HEK293T (cell line): ENCODE data around the gene PON1.

Source experiments
- ARNT ChIP-seq: fragments of 450-650 bp; IDR thresholded peaks from 2 replicates; pipeline ENCODE4 v1.6.1; 2017; ENCODE audit warnings: mild to moderate bottlenecking
- CTBP1 ChIP-seq: fragments of 450-650 bp; IDR thresholded peaks from 2 replicates; pipeline ENCODE4 v1.6.1; 2016; ENCODE audit warnings: borderline replicate concordance
- ELF4 ChIP-seq: fragments of 450-650 bp; IDR thresholded peaks from 2 replicates; pipeline ENCODE4 v1.6.1; 2017; ENCODE audit warnings: antibody characterized with exemption
- L3MBTL2 ChIP-seq: fragments of 450-650 bp; conservative IDR thresholded peaks from 2 replicates; pipeline ENCODE4 v1.6.1; 2016; ENCODE audit warnings: mild to moderate bottlenecking

DNA sequence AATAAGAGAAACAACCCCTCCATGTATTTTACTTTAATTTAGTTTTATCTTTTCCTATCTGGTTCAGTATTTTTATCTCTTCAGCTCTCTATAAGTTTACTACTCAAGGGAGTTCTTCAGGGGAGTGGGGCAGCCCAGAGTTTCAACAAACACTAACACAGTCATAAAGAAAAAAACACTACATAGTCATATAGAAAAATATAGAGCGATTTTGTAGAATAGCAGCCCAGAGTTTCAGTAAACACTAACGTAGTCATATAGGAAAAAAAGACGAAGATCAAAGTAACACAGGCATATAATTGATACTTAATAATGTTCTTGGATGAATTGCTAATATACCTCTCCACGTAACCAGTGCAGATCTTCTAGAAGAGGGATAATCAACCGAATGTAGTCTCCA is 54.7 kb downstream of the PON1 start:
- TF ChIP-seq L3MBTL2 (no peak), ARNT (no peak), ELF4 (no peak), CTBP1 (no peak)
